Activated CD4-positive, alpha-beta T cell treated with anti-CD3 and anti-CD28 coated beads, Interleukin-2, amount 50 U/mL, for 48 hours (primary cell): ENCODE data around the gene PACSIN2.
"Not testable (repeated sequence)": the region's sequence is repeated elsewhere in the genome, so short reads cannot be mapped to it uniquely, and the experiment has no call there.

Experiments used
- DNase-seq, 2 experiments: peaks; one replicate each; pipeline ENCODE4 v3.0.0-alpha.2; 2020

The PACSIN2 gene

DNA sequence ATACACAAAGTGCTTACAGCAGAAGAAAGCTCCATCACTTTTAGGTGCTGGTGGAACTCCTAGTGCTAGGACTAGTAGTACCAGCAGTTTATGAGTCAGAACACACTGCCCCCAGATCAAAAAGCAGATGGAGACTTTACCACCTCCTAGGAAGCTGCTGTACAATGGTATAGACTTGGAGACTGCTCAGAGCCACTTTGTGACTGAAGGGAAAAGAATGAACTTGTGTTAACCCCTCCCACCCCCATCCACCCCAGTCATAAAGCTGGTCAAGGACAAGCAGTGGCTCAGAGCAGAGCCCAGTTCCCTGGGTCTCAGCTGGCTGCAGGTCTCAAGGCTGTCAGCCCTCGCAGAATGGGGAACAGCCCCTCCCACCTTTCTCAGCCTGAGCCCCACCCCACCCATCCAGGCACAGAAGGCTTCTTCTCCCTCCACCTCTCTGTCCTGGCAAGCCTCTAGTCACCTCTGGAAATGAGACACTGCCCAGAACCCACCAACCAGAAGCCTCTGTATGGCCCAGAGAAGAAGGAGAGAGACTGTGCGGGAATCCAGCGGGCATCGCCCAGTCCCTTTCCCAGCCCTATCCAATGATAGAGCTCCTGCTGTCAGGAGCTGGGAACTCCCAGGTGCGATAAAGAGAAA lies 23.8 kb downstream of the PACSIN2 start:
- DNase-seq = no peak

DNA sequence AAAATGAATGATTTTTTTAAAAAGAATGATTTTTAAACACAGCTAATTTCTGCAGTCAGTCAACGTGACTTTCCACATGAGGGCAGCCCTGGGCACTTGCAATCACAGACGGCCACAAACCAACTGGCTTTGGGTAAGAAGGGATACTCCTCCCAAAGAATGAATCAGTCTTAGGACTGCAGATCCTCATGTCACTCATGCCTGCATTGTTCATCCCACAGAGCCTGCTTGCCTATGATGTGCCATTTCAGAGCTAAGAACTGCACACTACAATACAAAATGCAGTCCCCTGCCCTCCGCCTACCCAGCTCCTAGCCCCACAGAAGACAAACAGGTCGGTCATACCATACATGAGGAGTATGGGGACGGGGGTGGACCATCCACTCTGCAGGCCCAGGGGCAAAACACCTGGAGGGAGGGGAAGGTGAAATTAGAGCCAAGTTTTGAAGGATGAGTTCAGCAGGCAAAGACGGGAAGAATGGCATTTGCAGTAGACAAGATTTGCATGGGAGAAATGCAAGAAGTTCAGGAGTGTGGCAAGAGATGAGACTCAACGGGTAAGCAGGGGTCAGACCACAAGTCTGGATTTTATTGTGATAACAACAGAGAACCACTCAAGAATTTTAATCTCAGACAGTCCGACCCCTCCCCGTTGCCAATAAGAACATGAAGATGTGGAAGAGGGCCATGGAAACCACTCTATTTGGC lies 24.7 kb downstream of the PACSIN2 start:
- DNase-seq = no peak

DNA sequence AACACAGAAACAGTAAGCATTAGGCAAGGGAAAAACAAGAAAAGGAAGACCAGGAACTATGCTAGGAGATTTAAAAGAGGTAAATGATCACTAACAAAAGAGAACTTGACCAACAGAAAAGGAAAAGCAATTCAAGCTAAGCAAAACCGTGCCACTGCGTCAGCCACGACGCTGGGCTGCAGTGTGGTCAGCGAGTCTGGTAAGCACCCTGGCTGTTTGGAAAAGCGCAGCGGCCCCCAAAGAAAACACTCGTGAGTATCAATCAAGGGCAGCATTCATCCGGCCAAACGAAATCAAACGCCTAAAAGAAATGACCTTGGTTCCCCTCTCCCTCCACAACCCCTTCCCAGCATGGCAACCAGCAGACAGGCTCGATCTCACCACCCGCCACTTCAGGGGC lies 28.8 kb downstream of the PACSIN2 start:
- DNase-seq = no peak

DNA sequence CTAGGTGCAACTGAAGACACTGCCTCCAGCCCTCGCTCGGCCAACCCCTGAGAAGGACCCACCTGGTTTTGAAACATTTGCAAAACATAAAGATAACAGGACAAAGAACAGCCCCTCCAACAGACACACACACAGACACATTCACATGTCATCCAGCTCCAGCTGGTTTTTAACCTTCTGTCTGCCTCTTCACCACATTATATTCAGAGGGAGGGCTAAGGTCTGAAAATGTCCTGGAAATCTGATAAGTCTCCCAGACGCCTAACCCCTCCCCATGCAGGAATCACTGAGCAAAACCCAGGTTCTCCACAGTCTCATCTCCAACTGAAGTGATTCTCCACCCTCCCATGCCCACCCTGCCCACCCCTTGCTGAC lies 29.4 kb downstream of the PACSIN2 start:
- no peak for DNase-seq

DNA sequence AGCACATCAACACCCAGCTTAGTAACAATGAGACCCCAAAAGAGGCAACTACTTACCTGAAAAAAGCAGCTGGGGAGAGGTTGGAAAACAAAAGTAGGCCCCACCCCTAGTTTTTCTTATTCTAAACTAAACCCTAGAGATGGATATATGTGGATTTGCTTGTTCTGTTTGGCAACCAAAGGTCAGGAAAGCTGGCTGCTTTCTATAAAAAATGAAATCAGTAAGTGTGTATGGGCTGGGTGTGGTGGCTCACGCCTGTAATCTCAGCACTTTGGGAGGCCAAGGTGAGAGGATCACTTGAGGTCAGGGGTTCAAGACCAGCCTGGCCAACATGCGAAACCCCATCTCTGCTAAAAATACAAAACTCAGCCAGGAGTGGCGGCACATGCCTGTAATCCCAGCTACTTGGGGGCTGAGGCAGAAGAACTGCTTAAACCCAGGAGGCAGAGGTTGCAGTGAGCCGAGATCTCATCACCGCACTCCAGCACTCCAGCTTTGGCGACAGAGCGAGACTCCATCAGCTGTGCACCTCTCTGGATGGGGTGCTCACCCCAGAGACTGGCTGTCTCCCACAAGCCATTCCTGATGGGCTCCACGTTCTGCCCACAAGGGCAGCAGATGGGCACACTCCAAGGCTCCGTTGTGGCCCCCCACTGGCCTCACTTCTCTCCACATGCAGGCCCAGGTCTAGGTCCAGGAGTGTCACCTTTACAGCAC lies 30.0 kb downstream of the PACSIN2 start:
- DNase-seq = no peak

DNA sequence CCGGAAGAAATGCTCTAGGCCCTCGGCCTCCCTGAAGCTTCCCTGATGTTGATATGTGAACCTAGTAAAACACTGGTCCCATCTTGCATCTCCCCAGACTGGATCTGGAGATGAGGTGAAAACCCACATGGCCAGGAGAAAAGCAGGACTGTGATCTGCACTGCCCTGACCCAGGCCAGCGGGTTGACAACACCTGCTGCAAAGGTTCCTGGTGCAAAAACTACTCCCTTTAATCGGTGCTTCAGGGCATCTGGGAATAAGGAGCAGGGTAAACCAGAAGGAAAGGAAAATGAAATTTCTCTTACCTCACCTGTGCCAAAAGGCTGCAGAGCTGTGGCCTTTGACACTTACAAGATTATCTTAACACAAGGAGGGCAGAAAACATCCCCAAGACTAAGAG lies 30.6 kb downstream of the PACSIN2 start:
- DNase-seq = no peak

DNA sequence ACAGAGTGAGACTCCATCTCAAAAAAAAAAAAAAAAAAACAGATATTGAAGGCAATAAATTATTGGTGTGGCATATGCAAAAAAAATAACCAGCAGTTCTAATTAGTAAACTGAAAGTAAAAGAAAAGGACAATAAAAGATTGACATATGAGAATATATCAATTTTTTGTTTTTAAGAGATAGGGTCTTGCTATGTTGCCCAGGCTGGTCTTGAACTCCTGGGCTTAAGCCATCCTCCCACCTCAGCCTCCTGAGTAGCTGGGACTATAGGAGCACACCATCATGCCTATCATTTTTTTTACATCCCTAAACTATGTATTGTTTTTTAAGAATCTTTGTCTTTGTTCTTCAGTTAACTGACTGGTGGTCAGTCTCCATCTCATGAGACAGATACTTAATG lies 31.5 kb downstream of the PACSIN2 start:
- no peak for DNase-seq

DNA sequence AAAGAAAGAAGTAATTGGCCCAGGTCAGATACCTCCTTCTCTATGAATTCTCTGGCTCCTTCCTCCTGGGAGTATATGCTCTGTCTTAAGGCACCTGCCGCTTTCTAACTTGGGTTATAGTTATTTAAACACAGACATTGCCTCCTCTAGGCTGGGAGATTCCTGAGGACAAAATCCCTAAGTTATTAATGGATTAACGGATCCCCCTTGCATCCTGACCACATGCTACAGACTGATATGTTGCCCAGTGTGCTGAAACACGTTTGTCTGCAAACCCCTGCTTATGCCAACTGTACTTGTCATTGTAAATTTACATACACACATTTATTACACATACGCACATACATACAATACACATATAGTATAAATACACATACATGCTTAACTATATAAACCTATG lies 35.3 kb downstream of the PACSIN2 start:
- DNase-seq = no peak

DNA sequence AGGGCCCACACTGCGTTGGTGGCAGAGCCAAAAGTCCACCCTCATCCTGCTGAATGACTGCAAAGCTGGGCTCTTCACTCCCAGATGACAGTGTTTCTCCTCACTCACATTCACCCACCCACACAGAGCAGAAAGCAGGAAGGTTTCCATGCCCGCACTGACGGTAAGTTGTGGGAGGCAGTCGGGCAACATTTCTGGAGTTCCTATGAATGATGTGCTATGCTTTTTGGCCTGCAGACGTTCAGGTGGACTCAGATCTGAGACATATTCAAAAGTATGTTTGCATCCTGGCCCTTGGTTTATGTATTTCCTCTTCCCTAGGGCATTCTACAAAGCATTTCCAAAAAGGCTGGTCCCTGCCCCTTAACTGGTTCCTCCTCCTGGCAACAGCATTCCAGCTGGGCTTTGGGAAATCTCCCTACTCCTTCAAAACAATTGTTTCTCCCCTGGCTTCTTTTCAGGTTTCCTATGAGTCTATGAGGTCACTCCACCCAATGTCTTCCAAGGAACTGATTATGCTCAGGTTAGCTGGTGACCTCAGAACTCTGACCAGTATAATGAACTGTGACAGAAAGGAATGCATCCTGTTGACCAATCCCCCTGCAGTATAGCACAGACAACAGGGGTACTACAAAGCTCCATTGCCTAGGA lies 36.4 kb downstream of the PACSIN2 start:
- DNase-seq = no peak

DNA sequence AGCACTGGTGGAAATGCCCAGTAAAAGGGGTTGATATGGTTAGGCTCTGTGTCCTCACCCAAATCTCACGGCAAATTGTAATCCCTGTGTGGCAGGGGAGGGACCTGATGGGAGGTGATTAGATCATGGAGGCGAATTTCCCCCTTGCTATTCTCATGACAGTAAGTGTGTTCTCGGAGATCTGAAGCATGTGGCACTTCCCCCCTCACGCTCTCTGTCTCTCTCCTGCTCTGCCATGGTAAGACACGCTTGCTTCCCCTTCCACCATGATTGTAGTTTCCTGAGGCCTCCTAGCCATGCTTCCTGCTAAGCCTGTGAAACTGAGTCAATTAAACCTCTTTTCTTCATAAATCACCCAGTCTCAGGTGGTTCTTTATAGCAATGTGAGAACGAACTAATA lies 37.4 kb downstream of the PACSIN2 start:
- DNase-seq = no peak

DNA sequence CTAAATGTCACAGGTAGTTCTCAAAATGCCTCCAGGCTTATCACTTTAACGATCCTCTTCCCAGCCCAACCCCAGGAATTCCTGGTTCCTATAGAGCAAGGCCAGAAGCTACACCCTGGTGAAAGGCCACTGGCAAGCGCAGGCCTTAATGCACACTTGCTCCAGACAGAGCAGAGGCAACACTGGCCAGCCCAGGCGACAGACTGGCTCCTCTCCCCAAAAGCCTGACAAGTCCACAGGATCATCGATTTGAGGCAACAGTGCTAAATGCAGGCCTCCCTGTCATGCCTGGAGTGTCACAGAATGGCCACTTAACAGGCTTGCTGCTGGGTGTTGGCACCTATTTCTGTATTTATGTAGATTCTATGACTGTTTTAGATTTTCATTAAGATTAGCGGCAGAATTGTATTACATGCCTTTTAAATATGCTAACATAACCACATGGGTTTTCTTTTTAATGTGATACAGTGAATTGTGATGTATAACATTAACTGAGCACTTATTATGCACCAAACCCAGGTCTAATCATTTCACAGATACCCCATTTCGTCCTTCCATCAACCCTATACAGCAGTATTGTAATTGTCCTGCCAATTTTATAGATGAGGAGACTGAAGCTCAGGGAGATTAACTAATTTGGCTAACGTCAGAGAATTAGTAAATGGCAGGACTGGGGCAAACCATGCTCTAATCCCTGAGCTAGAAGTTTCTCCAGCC lies 38.6 kb downstream of the PACSIN2 start:
- no peak for DNase-seq

DNA sequence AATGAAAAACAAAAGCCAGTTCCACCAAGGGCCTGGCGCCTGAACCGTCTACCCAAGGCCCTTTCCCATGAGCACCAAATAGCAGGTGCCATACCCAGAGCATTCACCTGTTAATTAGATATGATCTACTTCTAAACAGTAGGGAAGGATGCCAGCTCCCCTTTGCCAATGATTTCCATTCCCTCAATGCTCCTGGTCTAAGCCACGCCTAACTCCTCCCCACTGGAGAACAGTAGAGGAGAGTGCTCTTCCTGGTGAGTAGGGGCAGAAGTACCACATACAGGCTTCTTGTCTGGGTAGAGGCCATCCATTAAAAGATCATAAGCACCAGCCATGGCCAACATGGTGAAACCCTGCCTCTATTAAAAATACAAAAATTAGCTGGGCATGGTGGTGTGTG lies 40.7 kb downstream of the PACSIN2 start:
- no peak for DNase-seq

DNA sequence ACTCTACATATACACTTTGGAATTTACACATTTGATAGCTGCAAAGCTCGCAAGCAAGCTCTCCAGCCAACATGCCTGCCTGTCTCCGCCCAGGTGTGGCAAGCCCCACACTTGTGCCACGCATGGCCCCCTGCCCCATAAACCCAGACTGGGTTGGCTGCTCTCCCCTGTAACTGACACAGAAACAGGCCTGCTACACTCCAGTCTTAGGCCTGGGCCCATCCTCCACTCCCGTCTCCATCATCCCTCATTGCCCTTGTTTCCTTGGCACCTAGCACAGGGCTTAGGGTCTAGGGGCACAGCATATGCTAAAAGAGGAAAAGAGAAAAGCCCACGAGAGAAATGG lies 41.4 kb downstream of the PACSIN2 start:
- no peak for DNase-seq

DNA sequence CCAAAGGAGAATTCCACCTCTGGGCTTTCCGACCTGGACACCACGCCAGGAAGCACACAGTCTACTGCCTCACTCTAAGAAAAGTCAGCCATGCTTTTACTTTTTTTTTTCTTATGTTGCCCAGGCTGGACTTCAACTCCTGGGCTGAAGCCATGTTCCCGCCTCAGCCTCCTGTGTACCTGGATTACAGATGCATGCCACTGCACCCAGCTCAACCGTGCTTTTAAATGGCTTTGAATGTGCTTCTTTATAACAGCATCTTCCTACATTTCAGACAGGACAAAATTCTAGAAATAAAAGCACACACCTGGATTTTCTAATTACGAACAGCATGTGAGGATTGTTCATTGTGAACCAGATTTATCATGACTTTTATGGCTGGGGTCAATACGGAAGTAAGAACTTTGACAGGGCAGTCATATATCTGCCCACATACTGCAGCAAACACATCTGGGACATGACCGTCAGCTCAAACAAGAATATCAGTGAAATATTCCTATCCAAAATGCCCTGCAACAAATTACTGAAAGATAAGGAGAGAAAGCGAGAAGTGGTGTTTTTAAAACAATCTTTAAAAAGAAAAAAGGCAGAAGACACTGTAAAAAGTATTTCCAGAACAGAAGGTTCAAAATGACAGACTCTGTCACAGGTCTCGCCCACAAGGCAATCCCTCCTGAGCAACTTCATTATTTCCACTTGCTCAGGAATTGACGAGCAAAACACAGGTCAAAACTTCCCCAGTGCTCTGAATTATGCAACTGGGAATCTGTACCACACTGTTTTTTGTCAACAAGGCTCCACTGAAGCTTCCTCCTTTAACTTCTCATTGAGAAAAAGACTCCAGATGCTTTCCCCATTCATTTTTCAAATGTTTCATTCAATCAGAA lies 42.1 kb downstream of the PACSIN2 start:
- DNase-seq = no peak

DNA sequence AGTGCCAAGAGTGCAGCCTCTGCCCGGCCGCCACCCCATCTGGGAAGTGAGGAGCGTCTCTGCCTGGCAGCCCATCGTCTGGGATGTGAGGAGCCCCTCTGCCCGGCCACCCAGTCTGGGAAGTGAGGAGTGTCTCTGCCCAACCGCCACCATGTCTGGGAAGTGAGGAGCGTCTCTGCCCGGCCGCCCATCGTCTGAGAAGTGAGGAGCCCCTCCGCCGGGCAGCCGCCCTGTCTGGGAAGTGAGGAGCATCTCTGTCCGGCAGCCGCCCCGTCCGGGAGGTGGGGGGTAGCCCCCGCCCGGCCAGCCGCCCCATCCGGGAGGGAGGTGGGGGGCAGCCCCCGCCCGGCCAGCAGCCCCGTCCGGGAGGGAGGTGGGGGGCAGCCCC lies 43.5 kb downstream of the PACSIN2 start:
- DNase-seq = not testable (repeated sequence)

DNA sequence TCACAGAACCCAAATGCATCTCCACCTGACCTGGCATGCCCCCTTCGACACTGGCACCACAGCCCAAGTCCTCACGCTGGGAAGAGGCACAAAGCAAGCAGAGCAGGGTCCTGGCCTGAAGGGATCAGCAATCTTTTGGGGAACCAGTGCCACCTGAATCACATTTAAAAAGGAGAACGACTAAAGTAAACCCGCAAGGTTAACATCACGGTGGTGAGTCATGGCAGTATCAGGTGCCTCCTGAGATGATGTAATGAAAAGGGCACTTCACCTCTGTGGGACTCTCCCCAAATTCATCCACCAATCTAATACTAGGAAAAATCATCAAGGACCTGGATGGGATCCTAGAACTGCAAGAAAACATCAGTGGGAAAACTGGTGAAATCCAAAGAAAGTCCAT lies 44.9 kb downstream of the PACSIN2 start:
- no peak for DNase-seq

DNA sequence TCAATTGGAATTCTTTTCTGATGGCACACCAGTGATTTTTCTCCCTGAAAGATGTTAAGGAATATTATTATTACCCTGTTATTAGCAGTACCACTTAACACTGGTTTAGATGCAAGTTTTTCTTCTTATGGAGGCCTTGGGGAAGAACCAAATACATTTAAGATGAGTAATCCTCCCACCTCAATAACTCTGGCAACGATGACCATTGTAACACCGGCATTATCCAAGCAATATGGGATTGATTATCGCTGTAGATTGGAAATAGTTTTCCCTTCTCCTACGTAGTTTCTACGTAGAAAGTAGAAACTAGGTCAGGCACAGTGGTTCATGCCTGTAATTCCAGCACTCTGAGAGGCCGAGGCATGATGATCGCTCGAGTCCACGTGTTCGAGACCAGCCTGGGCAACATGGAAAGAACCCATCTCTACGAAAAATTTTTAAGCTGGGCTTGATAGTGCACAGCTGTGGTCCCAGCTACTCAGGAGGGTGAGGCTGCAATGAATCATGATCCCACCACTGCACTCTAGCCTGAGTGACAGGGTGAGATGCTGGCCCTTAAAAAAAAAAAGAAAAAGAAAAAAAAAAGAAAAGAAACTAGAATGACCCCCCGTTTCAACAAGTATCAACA lies 45.5 kb downstream of the PACSIN2 start:
- no peak for DNase-seq

DNA sequence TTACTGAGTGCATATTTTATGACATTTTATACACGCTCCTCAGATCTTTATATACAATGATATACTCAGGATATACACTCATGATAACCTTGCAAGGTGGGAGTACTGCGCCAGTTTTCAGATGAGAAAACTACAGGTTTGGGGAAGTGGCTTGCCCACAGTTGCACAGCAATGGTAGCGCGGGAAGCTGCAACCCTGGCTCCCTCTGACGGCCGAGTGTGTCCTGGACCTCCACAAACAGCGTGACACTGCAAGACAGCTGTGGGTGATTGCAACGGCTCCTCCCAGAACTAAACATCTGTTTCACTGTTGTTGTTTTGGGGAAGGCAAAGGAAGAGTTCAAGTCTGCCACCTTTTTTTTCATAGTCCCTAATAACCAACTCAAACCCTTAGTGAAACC lies 47.0 kb downstream of the PACSIN2 start:
- no peak for DNase-seq

DNA sequence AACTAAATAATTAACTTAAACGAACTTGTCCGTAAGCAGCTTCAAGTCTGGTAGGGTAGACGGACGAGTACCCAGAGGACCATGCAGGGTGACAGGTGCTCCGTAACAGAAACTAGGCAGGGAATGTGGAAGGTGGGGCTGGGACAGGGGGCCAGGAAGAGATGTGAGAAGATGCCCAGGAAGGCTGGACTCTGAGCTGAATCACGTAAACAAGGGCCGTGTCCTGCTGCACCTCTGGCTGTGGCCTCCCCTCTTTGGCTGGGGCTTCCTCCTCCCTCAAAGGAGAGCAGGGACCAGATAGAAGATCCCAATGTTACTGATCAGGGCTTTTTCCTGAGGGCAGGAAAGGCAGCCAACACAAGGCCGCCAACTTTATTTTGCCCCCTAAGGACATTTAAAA lies 47.9 kb downstream of the PACSIN2 start:
- DNase-seq = no peak

DNA sequence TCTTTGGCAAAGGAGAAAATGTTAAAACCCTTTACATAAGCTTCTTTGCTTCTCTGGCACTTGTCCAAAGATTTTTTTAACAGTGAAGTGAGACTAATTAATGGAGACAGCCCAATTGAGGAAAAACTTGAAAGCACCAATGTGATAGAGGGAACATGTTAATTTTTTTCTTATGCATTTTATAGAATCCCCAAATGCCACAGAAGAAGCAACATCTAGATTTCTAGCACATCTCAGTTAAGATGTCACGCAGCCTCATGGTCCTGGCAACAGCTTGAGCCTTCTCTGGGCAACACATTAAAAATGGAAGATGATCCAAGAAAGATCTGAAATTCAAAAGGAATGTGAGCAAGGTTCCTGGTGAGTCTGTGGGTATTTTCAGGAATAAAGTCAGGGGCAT lies 48.5 kb downstream of the PACSIN2 start:
- DNase-seq = no peak

DNA sequence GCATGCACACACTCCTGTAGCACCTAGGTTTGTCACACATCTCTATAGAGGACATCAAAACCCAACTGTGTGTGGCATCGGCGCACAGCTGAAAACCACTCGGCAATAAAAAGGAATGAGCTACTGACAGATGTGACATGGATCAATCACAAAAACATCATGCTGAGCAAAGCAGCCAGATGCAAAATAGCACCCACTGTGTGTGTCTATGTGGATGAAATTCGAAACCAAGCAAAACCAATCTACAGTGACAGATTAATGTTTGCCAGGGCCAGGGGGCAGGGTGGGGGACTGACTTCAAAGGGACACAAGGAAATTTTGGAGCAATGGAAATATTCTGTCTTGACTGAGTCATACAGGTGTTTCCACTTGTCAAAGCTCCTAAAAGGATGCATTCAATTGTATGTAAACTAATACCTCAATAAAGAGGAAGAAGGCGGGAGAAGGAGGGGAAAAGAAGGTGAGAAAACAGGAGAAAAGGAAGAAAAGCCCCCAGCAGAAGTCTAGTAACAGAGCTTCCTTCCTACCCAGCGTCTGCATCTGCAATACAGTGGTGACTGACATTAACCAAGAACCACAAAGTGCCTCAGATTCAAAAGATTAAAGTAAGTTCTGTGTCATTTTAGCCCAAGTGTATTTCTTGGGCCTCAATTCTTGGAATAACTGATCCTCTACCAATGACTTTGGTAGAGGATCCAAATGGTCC lies 49.8 kb downstream of the PACSIN2 start:
- DNase-seq = peak; percentile 54 to 69
